ENCODE data around the gene HDAC3.

- TF ChIP-seq, protein P1, sequence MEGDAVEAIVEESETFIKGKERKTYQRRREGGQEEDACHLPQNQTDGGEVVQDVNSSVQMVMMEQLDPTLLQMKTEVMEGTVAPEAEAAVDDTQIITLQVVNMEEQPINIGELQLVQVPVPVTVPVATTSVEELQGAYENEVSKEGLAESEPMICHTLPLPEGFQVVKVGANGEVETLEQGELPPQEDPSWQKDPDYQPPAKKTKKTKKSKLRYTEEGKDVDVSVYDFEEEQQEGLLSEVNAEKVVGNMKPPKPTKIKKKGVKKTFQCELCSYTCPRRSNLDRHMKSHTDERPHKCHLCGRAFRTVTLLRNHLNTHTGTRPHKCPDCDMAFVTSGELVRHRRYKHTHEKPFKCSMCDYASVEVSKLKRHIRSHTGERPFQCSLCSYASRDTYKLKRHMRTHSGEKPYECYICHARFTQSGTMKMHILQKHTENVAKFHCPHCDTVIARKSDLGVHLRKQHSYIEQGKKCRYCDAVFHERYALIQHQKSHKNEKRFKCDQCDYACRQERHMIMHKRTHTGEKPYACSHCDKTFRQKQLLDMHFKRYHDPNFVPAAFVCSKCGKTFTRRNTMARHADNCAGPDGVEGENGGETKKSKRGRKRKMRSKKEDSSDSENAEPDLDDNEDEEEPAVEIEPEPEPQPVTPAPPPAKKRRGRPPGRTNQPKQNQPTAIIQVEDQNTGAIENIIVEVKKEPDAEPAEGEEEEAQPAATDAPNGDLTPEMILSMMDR (conservative IDR thresholded peaks at IDR 0.05; ENCODE audit: low read length): no peak
- TF ChIP-seq EZH2phosphoT487 (IDR thresholded peaks at IDR 0.05; ENCODE audit: borderline replicate concordance, low read depth, low read length): no peak
These were observed 12.5 kb upstream of the HDAC3 start for GRCh38 chr5:141649056-141649688.
